ENCODE results near the gene TRHDE. TPM values are rescaled to one million over a fixed set of nuclear protein-coding genes. Genes with fewer than 3 reads are reported as not detected.
"Not testable (repeated sequence)": the region's sequence is repeated elsewhere in the genome, so short reads cannot be mapped to it uniquely, and the experiment has no call there.

The TRHDE gene
- total RNA-seq, 1 donor from 2014 or later, result 0.08 TPM

GRCh38 chr12:72631926-72632685 lies 359.9 kb downstream of the TRHDE start:
- no peak for ATAC-seq

- no peak for ATAC-seq
Observed at GRCh38 chr12:72642706-72643105, 370.5 kb downstream of the TRHDE start.

GRCh38 chr12:72647139-72647538 lies 375.0 kb downstream of the TRHDE start:
- no peak for ATAC-seq

GRCh38 chr12:72658615-72659014 lies 386.4 kb downstream of the TRHDE start:
- ATAC-seq, result no peak

GRCh38 chr12:72660174-72660573 lies 388.0 kb downstream of the TRHDE start:
- ATAC-seq, result not testable (repeated sequence)

GRCh38 chr12:72673853-72674252 lies 401.7 kb downstream of the TRHDE start:
- ATAC-seq, result no peak

GRCh38 chr12:72676556-72676955 lies 404.4 kb downstream of the TRHDE start:
- no peak for ATAC-seq

GRCh38 chr12:72677139-72677538 lies 405.0 kb downstream of the TRHDE start:
- ATAC-seq, result no peak

GRCh38 chr12:72677846-72678245 lies 405.7 kb downstream of the TRHDE start:
- ATAC-seq, result no peak

- ATAC-seq, result no peak
Observed at GRCh38 chr12:72679147-72679757, 407.1 kb downstream of the TRHDE start.

GRCh38 chr12:72681028-72681427 lies 408.9 kb downstream of the TRHDE start:
- ATAC-seq, result no peak

- ATAC-seq, result no peak
Observed at GRCh38 chr12:72684491-72684890, 412.3 kb downstream of the TRHDE start.

- ATAC-seq, result no peak
Observed at GRCh38 chr12:72692338-72692737, 420.2 kb downstream of the TRHDE start.

GRCh38 chr12:72694193-72694592 lies 422.0 kb downstream of the TRHDE start:
- no peak for ATAC-seq

GRCh38 chr12:72699362-72699761 lies 427.2 kb downstream of the TRHDE start:
- no peak for ATAC-seq

- not testable (repeated sequence) for ATAC-seq
Observed at GRCh38 chr12:72712025-72712424, 439.9 kb downstream of the TRHDE start.

- no peak for ATAC-seq
Observed at GRCh38 chr12:72716221-72716620, 444.1 kb downstream of the TRHDE start.

- no peak for ATAC-seq
Observed at GRCh38 chr12:72717036-72717435, 444.9 kb downstream of the TRHDE start.
